Measurements from ENCODE around the gene SLC24A3. TPM values are rescaled to one million over a fixed set of nuclear protein-coding genes. Genes with fewer than 3 reads are reported as not detected.

Gene SLC24A3
- polyA plus RNA-seq, 1 experiment, result 1.7 TPM

DNA sequence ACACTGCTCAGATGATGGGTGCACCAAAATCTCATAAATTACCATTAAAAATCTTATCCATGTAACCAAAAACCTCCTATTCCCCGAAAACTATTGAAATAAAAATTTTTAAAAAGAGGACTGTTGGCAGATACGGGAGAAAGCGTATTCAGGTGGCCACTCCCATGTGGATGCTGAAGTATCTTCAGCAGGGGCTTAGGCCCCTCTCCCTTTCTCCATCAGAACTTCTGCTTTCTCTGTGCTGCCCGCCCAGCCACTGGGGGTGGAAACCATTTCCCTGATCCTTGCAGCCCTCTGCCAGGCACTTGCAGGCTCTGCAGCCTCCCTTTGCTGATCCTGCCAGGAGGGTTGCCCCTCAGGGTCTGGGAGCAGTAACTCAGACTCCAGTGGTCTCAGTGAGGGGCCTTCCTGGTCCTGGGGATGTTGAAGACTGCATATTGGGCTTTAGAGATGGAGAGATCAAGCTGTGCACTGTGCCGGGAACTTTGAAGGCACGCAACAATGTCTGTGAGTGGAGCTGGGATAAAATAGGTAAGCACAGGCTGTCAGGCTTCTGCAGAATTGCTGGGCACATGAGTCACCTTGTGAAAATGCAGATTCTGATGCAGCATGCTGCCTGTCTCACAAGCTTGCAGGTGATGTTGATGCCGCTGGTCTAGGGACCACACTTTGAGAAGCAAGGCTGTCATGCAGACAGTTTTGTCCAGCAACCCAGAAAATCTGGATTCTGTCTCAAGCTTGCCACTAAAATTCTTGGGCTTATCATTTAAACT lies 59.6 kb downstream of the SLC24A3 start:
- Histone ChIP-seq H3K36me3 (ENCODE audit: control insufficient read depth, insufficient read depth, low read length) (no peaks in the 10 kb centered on the region), H3K4me3 (ENCODE audit: low read depth, low read length) (no peak overlapping the region), H3K27me3 (ENCODE audit: control insufficient read depth, insufficient read depth, low read length) (no peaks in the 10 kb centered on the region)
- ChIA-PET CTCF (interaction anchor here (1.1 kb wide), 1 partner anchor 240 kb away, joined by 3 read pairs; no protein-coding TSS in a partner anchor), POLR2A (no interaction called here)
- TF ChIP-seq CTCF (IDR thresholded peaks at IDR 0.05; ENCODE audit: insufficient read depth, low read depth, low read length), result no peak
- no peak for DNase-seq (ENCODE audit: low read depth)

DNA sequence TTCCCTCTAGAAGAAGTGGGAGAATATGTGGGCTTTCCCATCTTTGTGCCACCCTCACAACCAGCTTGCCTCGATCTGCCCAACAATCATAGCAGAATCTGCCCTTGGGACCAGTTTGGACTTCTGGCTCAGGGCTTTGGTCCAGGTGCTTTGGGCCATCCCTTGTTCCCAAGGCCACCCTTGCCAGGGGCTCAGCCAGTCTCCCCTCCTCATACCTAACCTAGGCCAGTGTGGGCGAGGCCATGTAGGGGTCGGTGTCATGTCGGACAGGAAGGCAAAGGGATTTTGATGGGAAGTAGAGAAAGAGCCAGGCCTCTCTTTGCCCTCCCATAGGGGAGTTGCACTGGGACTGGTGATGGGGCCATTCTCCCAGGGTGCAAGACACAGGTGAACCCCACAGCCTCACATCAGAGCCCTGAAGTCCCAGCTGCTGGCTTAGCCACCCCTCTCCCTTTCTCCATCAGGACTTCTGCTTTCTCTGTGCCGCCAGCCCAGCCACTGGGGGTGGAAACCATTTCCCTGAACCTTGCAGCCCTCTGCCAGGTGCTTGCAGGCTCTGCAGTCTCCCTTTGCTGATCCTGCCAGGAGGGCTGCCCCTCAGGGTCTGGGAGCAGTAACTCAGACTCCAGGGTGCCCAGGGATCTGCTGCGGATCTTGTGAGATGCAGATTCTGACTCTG lies 60.7 kb downstream of the SLC24A3 start:
- Histone ChIP-seq H3K4me3 (ENCODE audit: low read depth, low read length) (no peak overlapping the region), H3K27me3 (ENCODE audit: control insufficient read depth, insufficient read depth, low read length) (no peaks in the 10 kb centered on the region), H3K36me3 (ENCODE audit: control insufficient read depth, insufficient read depth, low read length) (no peaks in the 10 kb centered on the region)
- POLR2A ChIA-PET, result no interaction called here
- CTCF ChIA-PET, result interaction anchor here (1.1 kb wide), 1 partner anchor 238 kb away, joined by 3 read pairs; no protein-coding TSS in a partner anchor
- DNase-seq (ENCODE audit: low read depth), result no peak
- no peak for TF ChIP-seq CTCF (IDR thresholded peaks at IDR 0.05; ENCODE audit: insufficient read depth, low read depth, low read length)

DNA sequence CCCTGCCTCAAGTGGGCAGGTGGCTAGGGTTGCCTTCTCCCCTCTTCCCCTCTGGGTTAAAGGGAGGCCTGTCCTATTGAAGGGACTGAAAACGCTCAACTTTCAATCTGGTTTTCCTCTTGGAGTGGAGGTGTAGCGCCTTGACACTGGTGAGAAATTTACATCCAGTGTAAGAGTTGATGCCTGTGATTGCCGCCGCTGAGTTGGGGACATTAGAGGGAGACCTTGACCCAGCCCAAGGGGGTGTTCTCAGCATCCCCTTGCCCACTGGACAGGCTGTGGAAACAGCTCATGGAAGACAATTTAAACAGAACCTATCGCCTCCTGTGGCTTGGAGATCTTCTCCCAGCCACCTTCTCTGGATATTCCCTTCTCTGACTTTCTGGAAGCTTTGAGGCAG lies 61.6 kb downstream of the SLC24A3 start:
- POLR2A ChIA-PET, result no interaction called here
- CTCF ChIA-PET, result no interaction called here

GRCh38 chr20:19274412-19275015 lies 62.1 kb downstream of the SLC24A3 start:
- CTCF ChIA-PET, result no interaction called here
- POLR2A ChIA-PET, result no interaction called here
- no peaks in the 10 kb centered on the region for H3K27me3 ChIP-seq (ENCODE audit: control insufficient read depth, insufficient read depth, low read length)
- H3K4me3 ChIP-seq (ENCODE audit: low read depth, low read length), result no peak overlapping the region
- no peak for TF ChIP-seq CTCF (IDR thresholded peaks at IDR 0.05; ENCODE audit: insufficient read depth, low read depth, low read length)
- H3K36me3 ChIP-seq (ENCODE audit: control insufficient read depth, insufficient read depth, low read length), result no peaks in the 10 kb centered on the region
- no peak for DNase-seq (ENCODE audit: low read depth)

More for the DNA sequence above, 61.6 kb downstream of the SLC24A3 start:
- Histone ChIP-seq H3K27me3 (ENCODE audit: control insufficient read depth, insufficient read depth, low read length) (no peaks in the 10 kb centered on the region), H3K4me3 (ENCODE audit: low read depth, low read length) (no peak overlapping the region), H3K36me3 (ENCODE audit: control insufficient read depth, insufficient read depth, low read length) (no peaks in the 10 kb centered on the region)
- no peak for TF ChIP-seq CTCF (IDR thresholded peaks at IDR 0.05; ENCODE audit: insufficient read depth, low read depth, low read length)
- no peak for DNase-seq (ENCODE audit: low read depth)

DNA sequence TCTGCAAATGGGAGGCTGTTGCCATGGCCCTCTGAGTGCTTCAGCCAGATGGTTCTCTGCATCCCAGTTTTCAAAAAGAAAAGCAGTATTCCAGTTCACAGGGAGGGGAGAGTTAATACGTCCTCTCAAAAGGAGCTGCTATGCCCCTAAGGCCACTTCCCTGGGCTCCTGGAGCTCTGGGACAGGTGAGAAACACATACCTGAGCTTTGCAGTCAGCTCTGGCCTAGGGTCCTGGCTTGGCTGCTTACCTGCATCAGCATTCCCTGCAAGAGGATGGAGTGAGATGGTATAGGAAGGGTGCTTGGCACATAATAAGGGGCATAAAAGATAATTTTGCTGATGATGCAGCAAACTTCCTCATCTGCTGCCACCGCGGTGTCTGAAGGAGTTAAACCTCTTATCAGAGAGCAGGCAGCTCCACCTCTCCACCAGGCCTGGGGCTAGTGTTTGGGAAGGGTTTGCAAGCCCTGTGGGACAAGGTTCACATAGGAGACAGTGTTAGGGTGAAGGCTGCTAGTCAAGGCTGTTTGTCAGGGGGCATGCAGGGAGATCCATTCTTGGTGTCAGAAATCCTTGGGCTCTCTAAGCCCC lies 62.7 kb downstream of the SLC24A3 start:
- CTCF ChIA-PET, result no interaction called here
- no peaks in the 10 kb centered on the region for H3K27me3 ChIP-seq (ENCODE audit: control insufficient read depth, insufficient read depth, low read length)

More for the DNA sequence above, 62.7 kb downstream of the SLC24A3 start:
- H3K4me3 ChIP-seq (ENCODE audit: low read depth, low read length), result no peak overlapping the region
- DNase-seq (ENCODE audit: low read depth), result no peak
- POLR2A ChIA-PET, result no interaction called here
- TF ChIP-seq CTCF (IDR thresholded peaks at IDR 0.05; ENCODE audit: insufficient read depth, low read depth, low read length), result no peak
- no peaks in the 10 kb centered on the region for H3K36me3 ChIP-seq (ENCODE audit: control insufficient read depth, insufficient read depth, low read length)

All from BJ (cell line).